GM12875 (cell line): ENCODE measurements around the gene PELO.

Experiments used
- H3K4me3 ChIP-seq: one replicate; pipeline ENCODE4 v1.5.1; 2011; ENCODE audit warnings: low read depth, low read length, control low read depth
- TF ChIP-seq, protein P1 (sequence below): IDR thresholded peaks from 2 replicates; pipeline ENCODE4 v1.5.1; 2011; ENCODE audit warnings: low read depth, mild to moderate bottlenecking, control low read depth, inconsistent platforms, low read length, moderate library complexity, borderline replicate concordance; ENCODE audit not compliant: insufficient read depth

The PELO gene

GRCh38 chr5:52825826-52826225, 38.1 kb downstream of the PELO start:
- TF ChIP-seq, protein P1, sequence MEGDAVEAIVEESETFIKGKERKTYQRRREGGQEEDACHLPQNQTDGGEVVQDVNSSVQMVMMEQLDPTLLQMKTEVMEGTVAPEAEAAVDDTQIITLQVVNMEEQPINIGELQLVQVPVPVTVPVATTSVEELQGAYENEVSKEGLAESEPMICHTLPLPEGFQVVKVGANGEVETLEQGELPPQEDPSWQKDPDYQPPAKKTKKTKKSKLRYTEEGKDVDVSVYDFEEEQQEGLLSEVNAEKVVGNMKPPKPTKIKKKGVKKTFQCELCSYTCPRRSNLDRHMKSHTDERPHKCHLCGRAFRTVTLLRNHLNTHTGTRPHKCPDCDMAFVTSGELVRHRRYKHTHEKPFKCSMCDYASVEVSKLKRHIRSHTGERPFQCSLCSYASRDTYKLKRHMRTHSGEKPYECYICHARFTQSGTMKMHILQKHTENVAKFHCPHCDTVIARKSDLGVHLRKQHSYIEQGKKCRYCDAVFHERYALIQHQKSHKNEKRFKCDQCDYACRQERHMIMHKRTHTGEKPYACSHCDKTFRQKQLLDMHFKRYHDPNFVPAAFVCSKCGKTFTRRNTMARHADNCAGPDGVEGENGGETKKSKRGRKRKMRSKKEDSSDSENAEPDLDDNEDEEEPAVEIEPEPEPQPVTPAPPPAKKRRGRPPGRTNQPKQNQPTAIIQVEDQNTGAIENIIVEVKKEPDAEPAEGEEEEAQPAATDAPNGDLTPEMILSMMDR: no peak
- no peak overlapping the region for H3K4me3 ChIP-seq

DNA sequence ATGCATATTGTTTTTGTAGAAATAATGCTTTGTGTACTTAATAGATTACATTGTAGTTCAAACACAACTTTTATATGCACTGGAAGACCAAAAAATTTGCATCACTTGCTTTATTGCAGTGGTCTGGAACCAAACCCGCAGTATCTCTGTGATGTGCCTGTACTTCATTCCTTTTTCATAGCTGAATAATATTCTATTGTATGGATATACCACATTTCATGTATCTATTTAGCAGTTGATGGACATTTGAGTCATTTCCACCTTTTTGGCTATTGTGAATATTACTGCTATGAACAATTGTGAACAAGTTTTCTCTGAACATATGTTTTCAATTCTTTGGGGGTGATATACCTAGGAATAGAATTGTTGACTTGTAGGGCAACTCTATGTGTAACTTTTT, 40.1 kb downstream of the PELO start:
- no peak overlapping the region for H3K4me3 ChIP-seq
- TF ChIP-seq, protein P1: no peak

GRCh38 chr5:52829664-52830063, 41.9 kb downstream of the PELO start:
- TF ChIP-seq, protein P1: no peak
- H3K4me3 ChIP-seq: no peak overlapping the region

GRCh38 chr5:52830650-52831049, 42.9 kb downstream of the PELO start:
- TF ChIP-seq, protein P1: no peak
- H3K4me3 ChIP-seq: no peak overlapping the region

GRCh38 chr5:52831786-52832511, 44.2 kb downstream of the PELO start:
- TF ChIP-seq, protein P1: no peak
- H3K4me3 ChIP-seq: no peak overlapping the region

DNA sequence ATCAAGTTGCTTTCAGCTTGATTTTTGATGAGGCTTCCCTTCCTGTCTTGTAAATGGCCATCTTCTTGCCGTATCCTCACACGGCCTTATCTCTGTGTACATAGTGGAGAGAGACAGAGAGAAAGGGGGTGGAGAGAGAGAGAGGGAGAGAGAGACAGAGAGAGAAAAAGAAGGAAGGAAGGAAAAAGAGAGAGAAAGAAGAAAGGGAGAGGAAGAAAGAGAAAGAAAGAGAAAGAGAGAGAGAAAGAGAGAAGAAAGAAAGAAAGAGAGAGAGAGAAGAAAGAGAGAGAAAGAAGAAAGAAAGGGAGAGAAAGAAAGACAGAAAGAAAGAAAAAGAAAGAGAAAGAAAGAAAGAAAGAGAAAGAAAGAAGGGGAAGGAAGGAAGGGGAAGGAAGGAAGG, 46.6 kb downstream of the PELO start:
- TF ChIP-seq, protein P1: no peak
- H3K4me3 ChIP-seq: no peak overlapping the region

GRCh38 chr5:52837068-52837467, 49.4 kb downstream of the PELO start:
- TF ChIP-seq, protein P1: no peak
- H3K4me3 ChIP-seq: no peak overlapping the region
